NCI-H2227 (cell line): ENCODE measurements around the gene SMDT1.
"Not testable (repeated sequence)": the region's sequence is repeated elsewhere in the genome, so short reads cannot be mapped to it uniquely, and the experiment has no call there.

Experiments used
- DNase-seq: peaks from one replicate; lab custom pipeline; 2025; ENCODE audit not compliant: unreplicated experiment; lab: John Stamatoyannopoulos, UW

Gene SMDT1

GRCh38 chr22:42108848-42109247 lies 29.3 kb downstream of the SMDT1 start:
- no peak for DNase-seq

GRCh38 chr22:42111798-42112197 lies 32.3 kb downstream of the SMDT1 start:
- DNase-seq: no peak

- DNase-seq: not testable (repeated sequence)
These were observed 33.3 kb downstream of the SMDT1 start for GRCh38 chr22:42112793-42113192.

GRCh38 chr22:42114721-42115120 lies 35.2 kb downstream of the SMDT1 start:
- no peak for DNase-seq

- DNase-seq: not testable (repeated sequence)
These were observed 35.9 kb downstream of the SMDT1 start for GRCh38 chr22:42115420-42115830.

- no peak for DNase-seq
These were observed 37.4 kb downstream of the SMDT1 start for GRCh38 chr22:42116848-42117424.

GRCh38 chr22:42120231-42121021 lies 40.9 kb downstream of the SMDT1 start:
- not testable (repeated sequence) for DNase-seq

GRCh38 chr22:42123529-42123928 lies 44.0 kb downstream of the SMDT1 start:
- not testable (repeated sequence) for DNase-seq

- no peak for DNase-seq
These were observed 48.1 kb downstream of the SMDT1 start for GRCh38 chr22:42127606-42128005.

GRCh38 chr22:42128007-42128406 lies 48.5 kb downstream of the SMDT1 start:
- not testable (repeated sequence) for DNase-seq

- DNase-seq: not testable (repeated sequence)
These were observed 49.5 kb downstream of the SMDT1 start for GRCh38 chr22:42128776-42129694.

GRCh38 chr22:42130182-42130581 lies 50.7 kb downstream of the SMDT1 start:
- DNase-seq: not testable (repeated sequence)

- not testable (repeated sequence) for DNase-seq
These were observed 51.3 kb downstream of the SMDT1 start, which contains the start of gene CYP2D6 for GRCh38 chr22:42130639-42131431. Gene CYP2D6, minus strand, starts transcription at chr22:42130810. Its CDS starts 19 bp downstream, at chr22:42130791.

GRCh38 chr22:42131562-42131961 lies 52.1 kb downstream of the SMDT1 start:
- no peak for DNase-seq

GRCh38 chr22:42132457-42132856 lies 53.0 kb downstream of the SMDT1 start:
- DNase-seq: no peak
